NCI-H146 treated with DMSO at 0.1 percent for 48 hours (cell line): ENCODE measurements around the gene UMODL1.
"Not testable (repeated sequence)": the region's sequence is repeated elsewhere in the genome, so short reads cannot be mapped to it uniquely, and the experiment has no call there.

Source experiments
- DNase-seq: peaks from one replicate; lab custom pipeline; 2025; ENCODE audit not compliant: unreplicated experiment; lab: John Stamatoyannopoulos, UW

UMODL1 gene

DNA sequence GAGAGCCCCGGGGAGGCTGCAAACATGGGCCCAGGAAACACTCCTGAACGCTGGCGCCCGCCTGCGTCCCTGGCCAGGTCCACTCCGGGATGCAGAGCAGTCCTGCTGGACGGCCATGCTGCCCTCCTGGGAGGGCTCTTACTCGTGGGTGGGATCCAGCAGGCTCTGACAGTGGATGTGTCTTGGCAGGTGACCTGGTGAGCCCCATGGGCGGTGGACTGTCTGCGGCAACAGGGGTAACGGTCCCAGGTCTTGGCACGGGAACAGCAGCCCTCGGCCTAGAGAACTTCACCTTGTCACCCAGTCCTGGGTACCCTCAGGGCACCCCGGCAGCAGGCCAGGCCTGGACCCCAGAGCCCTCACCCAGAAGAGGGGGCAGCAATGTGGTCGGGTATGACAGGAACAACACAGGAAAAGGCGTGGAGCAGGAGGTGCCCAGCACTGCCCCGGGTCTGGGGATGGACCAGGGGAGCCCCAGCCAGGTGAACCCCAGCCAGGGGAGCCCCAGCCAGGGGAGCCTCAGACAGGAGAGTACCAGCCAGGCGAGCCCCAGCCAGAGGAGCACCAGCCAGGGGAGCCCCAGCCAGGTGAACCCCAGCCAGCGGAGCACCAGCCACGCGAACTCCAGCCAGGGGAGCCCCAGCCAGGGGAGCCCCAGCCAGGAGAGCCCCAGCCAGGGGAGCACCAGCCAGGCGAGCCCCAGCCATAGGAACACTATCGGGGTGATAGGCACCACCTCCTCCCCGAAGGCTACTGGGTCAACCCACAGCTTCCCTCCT is 39.8 kb downstream of the UMODL1 start:
- DNase-seq = no peak

DNA sequence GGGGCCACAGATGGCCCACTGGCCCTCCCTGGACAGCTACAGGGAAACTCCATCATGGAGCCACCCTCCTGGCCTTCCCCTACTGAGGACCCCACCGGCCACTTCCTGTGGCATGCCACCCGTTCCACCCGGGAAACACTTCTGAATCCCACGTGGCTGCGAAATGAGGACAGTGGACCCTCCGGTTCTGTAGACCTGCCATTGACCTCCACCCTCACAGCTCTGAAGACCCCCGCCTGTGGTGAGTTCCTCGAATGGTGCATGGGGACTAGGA is 40.3 kb downstream of the UMODL1 start:
- no peak for DNase-seq

DNA sequence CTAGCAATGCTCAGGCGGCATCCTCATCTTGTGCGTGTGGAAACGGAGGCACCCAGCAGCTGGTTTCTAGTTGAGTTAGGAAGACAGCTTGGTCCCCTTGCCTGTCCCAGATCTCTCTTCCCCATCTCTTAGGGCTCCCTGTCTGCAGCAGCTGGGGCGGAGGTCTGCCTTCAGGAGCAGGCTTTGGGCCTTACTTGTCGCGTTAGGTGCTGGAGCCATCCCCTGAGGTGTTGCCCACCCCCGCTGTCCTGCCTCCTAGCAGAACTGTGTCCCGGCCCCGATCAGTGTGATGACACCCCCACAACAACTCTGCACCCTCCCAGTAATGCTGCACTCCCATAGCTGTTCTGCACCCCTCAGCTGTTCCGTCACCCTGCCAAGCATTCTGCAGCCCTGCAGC is 40.7 kb downstream of the UMODL1 start:
- no peak for DNase-seq

DNA sequence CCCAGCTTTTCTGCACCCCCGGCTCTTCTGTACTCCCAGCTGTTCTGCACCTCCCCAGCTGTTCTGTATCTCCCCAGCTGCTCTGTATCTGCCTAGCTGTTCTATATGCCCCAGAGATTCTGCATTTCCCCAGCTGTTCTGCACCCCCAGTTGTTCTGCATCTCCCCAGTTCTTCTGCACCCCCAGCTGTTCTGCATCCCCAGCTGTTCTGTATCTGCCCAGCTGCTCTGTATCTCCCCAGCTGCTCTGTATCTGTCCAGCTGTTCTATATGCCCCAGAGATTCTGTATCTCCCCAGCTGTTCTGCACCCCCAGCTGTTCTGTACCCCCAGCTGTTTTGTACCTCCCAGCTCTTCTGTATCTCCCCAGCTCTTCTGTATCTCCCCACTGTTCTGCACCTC is 41.1 kb downstream of the UMODL1 start:
- no peak for DNase-seq

DNA sequence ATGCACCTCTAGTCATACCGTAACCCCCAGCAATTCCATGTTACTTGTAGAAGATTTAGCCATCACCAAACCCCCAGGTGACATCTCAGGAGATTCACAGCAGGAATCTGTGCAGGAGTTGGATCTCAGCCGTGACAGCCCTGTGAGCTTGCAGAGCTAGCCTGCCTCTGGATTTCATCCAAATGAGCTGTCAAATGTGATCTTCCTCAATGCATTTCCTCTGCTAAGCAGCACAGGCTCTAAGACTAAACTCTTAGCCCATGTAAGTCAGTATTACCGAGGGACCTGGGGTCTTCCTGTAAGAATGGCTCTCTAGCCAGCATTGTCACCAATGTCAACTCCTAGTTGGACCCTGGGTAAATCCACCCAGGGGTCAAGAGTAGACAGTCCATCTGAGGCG is 41.7 kb downstream of the UMODL1 start:
- DNase-seq = no peak

DNA sequence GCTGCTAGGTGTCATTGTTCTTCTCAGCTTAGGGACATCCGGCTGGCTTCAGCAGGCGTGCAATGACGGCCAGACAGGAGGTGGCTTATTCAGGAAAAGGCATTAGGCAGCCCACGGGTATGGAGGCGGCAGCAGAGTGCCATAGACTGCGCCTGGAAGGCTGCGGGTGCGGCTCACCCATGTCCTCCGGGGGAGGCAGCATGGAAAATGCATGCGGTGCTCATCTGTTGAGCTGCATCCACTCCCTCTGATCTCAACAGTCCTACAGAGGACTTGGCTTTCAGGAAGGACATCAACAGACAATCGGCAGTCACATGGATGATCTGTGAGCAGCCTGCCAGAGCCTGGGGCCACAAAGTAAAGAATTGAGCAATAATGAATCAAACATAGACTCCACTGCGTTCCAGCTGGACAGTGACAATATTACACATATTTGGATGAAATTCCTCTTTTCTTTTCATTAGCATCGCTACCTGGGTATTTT is 42.9 kb downstream of the UMODL1 start:
- no peak for DNase-seq

DNA sequence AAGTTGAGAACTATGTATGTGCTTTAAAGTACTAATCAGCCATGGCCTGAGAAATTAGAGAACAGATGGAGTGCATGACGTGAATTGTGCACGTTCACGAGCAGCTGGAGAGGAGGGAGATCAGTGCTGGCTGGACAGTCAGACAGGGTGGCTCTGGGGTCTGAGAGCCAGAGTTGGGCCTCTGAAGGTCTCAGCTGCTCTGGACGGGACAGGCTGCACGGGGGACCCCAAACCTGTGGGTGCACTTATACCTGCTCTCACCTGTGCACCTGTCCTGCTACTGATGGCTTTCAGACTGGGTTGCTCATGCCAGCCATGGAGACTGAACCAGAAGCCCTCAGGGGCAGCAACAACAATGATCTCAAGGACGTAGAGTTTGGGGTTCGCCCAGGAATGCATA is 43.5 kb downstream of the UMODL1 start:
- DNase-seq = no peak

DNA sequence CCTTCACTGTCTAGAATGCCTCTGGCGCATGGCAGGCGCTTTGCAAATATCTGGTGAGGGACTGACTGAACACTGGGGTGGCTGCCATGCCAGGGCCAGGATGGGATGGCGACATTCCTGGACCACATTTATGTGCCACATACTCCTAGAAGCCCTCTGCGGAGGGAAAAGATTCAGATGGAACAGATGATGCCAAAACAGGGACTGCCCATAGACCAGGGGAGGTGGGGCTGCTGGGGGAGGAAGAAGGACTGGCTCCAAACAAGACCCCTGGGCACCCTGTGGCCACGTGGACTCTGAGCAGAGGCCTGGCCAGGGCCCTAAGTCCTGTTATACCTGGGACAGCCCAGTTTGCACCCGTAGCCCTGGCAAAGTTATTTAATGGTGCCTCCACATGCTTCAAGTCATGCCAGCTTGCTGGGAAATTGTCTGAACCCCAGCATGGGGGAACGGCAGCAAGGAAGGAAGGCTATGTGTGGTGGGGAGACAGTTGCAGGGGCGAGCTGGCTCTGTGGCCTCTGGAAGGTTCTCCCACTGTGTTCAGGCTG is 44.1 kb downstream of the UMODL1 start:
- no peak for DNase-seq

DNA sequence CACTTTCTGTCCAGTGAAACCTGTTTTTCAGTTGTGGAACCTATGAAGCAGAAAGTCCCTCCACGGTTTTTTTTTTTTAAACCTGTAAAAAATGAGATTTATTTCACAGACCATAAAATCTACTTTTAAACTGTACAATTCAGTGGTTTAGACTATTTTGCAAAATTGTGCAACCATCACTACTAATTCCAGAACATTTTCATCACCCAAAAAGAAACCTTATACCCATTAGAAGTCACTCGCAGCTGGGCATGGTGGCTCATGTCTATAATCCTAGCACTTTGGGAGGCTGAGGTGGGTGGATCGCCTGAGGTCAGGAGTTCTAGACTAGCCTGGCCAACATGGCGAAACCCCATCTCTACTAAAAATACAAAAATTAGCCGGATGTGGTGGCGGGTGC is 45.4 kb downstream of the UMODL1 start:
- not testable (repeated sequence) for DNase-seq

DNA sequence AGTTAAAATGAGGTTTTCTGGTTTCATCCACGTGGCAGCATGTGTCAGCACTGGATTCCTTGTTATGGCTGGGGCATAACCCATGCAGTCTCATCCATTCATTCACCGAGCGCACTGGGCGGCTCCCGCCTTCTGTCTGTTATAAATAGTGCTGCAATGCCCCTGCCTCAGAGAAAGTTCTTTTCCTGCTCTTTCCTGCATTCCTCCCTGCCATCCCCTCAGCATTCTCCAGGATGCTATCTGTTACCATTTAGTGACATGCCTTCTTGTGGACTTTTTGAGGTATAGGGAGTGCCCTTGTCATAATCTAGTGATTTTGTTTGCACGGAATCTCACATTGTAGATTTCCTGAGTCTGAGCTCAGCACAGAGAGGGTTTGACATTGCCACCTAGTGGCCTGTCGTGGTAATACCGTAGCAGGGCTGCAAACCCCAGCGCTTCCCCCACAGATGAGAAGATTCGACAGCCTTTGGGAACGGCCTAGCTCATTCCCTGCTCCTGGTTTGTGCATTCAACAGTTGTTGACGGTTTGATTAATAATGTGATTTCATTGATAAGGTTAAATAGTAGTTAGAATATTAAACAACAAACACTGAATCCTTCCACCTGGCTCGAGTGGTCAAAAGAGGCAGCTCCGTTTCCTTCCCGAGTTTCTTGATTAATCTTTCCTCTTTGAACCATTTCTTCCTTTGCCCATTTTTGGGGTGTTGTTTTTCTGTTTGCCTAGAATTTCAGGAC is 46.3 kb downstream of the UMODL1 start:
- DNase-seq = peak; percentile 28

DNA sequence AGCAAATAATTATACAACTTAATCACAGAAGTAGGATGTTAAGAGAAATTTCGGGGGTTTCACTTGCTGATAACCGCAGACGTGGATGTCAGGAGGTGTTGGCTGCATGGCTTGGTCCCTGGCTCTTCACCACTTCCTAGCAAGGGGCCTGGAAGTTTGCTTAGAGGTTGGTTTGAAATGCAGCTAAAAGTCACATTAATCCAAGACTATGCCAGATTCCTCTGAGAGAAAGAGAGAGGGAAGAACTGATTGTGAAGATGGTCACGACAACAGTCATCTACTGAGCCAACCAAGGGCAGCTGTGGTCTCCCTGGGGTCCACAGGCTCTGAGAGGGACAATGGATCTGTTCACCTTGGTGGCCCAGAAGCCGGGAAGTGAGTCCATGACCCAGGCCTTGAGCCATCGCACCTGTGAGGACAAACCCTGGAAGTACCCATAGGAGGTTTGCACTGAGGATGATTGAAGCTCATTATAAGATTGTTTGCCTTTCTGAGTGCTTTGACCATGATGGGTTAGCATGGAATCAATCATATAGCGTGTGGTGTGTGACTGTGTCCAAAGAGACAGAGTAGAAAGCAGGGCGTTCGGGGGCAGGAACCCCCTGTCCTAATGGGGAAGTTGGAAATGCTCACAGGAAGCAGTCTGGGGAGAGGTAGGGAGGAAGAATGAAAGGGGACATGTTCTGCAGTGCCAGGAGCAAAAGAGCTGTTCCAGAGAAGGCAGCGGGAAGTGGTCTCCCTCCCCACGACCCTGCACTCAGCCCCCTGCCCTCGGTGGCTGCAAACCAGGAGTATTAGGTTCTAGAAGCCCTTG is 47.1 kb downstream of the UMODL1 start:
- peak; percentile 42 for DNase-seq

DNA sequence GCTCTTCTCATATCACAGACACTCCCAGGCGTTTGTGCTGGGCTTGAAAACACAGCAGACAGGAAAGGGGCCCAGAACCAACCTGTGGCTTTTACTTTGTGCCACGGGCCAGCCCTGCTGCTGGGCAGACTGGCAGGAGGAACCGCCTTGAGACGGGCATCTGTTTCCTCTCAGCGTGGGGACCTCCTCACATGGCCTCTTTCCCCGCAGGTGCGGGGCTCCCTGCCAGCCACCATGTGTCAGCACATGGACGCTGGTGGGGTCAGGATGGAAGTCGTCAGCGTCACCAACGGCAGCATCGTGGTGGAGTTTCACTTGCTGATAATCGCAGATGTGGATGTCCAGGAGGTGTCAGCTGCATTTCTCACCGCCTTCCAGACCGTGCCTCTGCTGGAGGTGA is 47.8 kb downstream of the UMODL1 start:
- DNase-seq = peak; percentile 13

DNA sequence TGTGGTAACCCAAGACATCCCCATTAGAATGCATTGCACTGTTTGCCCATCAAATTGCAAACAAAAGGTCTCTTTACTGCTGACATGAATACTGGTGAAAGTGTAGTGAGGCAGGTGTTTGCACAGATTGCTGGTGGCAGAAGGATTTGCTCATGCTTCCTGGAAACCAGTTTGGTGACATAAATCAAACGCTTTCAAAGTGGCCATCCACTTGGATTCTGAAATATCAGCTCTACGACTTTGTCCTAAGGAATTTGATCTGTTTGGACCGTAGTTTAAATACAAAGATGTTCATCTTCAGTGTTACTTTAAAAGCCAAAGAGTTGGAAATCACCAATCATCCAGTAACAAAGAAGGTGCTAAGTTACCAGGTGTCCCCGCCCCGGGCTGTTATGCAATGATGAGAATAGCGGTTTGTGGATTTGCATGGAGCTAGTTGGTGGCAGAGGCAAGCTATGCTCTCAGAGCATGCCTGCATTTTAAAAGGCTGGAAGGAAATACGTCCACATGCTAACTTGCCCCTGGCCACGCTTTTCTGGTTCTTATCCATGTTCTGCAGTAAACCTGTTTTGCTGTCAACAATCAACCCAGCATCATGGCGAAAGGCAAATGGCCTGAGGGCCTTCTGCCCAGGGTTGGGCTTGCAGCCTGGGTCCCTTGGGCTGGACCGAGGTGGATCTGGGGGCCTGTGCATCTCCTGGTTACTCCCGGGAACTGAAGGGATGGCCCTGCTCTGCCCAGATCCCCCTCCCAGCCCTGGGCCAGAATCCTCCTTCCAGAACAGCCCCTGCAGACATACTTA is 49.2 kb downstream of the UMODL1 start:
- DNase-seq = peak; percentile 92

DNA sequence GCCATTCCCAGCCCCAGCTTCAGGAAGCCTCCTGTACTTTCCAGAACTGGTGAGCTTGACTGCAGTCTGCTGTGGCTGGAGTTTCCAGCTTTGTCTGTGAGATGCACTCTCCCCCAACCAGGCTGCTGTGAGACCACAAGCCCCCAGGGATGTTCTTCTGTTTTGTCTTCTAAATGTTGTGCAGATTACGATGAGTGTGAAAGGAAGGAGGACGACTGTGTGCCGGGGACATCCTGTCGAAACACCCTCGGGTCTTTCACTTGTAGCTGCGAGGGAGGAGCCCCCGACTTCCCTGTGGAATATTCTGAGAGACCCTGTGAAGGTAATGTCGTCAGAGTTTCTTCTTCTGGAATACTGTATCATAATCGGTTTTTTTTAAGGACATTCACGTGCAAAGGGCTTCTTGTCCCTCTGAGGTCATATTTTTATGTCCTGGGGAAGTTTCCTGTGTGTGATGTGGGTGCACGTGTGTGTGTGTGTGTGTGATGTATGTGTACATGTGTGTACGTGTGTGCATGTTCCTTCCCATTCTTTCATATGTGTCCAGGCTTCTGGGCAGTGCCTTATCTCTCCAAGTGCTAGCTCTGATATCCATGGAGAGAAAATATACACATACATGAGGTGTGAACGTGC is 49.9 kb downstream of the UMODL1 start:
- no peak for DNase-seq

DNA sequence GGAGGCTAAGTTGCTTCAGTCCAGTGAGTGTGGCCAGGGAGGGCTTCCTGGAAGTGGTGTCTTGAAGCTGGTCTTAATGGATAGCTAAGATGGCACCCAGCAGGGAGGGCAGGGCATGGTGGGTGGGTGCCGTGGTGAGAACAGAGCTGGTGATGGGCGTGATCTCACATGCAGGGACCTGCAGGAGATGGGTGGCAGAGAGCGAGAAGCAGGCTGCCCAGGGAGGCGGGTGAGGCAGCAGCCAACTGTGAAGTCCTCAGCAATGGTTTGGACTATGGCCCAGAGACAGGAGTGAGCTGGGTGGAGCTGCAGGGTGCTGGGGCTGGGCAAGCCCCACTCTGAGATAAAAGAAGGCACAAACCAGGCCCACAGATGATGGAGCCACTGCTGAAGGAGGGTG is 50.7 kb downstream of the UMODL1 start:
- no peak for DNase-seq

DNA sequence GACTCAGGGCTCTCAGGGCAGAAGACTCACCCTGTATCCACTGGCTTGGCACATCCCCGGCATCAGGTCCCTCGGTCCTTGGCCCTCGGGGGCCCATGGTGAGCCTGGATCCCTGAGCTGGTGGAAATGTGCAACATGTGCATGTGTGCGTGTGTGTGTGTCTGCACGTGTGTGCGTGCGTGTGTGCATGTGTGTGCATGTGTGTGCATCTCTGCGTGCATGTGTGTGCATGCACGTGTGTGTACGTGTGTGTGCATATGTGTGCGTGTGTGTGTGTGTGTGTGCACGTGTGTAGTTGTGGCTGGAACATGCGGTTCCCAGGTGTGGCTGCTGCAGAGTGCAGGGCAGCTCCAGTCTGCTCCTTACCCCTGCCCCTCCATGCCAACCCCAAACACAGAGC is 51.3 kb downstream of the UMODL1 start:
- DNase-seq = no peak

DNA sequence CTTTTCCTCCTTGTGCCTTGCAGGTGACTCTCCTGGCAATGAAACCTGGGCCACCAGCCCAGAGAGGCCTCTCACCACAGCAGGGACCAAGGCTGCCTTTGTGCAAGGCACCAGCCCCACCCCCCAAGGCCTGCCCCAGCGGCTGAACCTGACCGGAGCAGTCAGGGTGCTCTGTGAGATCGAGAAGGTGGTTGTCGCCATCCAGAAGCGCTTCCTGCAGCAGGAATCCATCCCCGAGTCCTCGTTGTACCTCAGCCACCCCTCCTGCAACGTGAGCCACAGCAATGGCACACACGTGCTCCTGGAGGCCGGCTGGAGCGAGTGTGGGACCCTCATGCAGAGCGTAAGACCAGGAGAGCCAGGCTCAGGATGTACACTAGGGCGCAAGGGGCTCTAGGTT is 51.7 kb downstream of the UMODL1 start:
- DNase-seq = no peak

DNA sequence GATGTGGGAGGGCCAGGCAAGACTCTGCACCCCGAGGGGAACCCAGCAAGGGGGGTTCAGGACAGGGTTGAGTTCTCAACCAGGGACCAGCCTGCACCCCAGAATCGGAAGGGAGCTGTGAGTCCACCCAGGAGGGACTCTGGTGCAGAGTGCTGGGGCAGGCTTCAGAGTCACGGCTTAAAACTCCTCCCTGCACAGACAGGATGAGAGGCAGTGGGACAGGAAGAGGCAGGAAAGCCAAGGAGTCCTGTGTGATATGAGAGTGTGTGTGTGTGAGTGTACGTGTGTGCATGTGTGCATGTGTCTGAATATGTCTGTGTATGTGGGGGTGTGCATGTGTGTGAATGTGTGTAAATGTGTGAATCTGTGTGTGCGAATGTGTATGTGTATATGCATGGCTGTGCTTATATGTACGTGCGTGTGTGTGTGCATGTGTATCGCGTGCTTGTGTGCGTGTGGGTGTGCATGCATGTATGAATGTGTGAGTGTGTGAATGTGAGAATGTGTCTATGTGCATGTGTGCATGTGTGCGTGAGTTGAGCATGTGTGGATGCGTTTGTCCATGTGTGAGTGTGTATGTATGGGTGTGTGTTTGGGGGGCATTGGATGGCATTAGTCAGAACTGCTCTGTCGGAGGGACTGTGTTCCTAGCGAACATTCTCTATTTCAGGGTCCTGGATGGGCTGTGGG is 52.2 kb downstream of the UMODL1 start:
- no peak for DNase-seq

DNA sequence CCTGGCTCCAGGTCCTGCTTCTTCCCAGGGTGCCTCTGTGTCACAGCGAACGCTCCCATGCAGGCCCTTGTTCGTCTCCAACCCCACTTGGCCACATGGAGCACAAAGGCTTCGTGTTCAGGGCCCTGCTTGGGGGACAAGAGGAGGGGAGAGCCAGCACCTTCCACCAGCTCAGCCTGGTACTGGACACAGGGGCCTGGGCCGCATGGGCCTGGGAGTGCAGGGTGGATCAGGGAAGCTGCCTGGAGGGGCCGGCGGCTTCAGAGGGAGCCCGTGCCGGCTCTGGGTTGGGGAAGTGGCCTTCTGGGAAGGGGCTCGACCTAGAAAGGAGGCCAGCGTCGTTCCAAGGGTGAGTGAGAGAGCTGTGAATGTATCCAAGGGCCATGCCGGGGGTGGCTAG is 53.0 kb downstream of the UMODL1 start:
- DNase-seq = no peak
